Amniotic stem cell (primary cell): ENCODE results near the gene SH3GL2.
A peak's percentile ranks its signal among the peaks of the same experiment; 100 is the strongest.

Experiments
- DNase-seq: peaks from one replicate; lab custom pipeline; 2025; lab: John Stamatoyannopoulos, UW

SH3GL2 gene

DNA sequence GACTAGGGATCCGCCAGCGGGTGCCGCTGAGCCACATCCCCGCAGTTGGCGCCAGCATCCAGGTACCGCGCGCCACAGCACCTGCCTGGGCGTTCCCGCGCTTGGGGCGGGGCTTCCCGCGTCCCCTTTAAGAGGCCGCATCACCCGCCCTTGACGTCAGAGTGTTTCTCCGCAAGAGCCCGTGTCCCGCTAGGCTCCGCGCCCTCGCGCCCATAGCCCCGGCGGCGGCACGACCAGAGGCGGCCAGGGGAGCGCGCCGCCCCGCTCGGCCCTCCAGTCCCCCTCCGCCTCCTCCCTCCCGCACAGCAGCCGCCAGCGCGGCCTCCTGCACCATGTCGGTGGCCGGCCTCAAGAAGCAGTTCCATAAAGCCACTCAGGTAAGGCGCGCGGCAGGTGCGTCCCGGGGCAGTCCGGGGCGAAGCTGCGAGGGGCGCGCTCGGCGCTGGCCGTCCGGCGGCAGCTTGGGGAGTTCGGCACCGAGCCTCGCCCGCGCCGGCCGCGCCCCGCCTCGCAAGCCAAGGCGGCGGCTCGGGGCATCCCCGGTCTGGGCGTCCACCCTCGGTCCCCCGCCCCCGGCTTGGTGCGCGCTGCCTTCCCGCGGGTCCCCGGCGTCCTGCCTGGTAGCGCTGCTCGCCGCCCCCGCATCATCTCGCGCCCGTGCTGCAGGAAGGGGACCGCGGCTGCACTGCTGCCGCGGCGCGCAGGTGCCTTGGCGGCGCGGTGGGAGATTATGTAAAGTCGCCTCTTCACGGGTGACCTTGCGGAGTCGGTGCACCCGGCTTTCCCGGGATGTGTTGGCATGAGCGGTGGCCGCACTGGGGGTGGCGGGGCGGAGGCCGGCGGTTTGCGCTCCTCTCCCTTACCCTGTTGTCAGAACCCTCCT lies at the start of gene SH3GL2:
TSS of gene SH3GL2 (plus strand) at position 156 of the 883 bp plus-strand sequence.
- no peak for DNase-seq

GRCh38 chr9:17531642-17532254 lies 47.1 kb upstream of the SH3GL2 start:
- peak; percentile 39 for DNase-seq

DNA sequence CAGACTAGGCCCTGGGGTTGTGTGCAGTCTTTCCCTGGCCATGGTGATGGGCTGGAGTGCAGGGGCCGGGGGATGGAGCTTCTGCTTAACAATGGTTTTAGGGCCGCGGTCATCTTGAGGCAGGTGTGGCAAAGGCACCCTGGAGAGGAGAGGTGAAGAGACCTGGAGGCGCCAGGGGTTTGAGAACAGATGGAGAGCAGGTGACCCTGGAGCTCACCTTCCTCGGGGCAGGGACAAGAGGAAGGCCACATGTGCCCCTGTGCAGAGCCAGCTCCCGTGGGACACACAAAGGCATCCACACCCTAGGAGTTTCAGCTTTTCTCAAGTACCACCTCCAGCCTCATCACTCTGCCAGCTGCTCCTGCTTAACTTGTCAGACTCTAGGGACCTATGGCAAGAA lies 46.4 kb upstream of the SH3GL2 start:
- no peak for DNase-seq

DNA sequence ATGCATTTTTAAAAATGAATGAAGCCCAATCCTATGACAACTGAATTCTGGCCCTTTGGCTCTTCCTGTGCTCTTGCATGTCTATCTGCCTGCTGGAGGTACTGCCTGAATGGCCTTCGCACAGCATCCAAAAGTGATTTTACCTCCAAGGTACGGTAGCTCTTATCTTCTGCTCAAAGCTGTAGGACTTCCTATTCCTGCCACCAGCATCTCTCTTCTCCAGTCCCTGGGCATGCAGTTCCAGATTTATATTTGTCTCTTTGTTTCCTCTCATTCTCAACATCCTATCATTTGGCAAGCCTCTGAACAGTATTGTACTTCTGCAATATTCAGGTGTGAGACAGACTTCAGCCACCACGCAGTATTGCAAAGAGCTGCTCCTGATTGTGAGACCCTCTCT lies 43.7 kb upstream of the SH3GL2 start:
- no peak for DNase-seq

GRCh38 chr9:17536027-17536426 lies 42.8 kb upstream of the SH3GL2 start:
- no peak for DNase-seq

- no peak for DNase-seq
These were observed 27.8 kb upstream of the SH3GL2 start for GRCh38 chr9:17551023-17551422.

DNA sequence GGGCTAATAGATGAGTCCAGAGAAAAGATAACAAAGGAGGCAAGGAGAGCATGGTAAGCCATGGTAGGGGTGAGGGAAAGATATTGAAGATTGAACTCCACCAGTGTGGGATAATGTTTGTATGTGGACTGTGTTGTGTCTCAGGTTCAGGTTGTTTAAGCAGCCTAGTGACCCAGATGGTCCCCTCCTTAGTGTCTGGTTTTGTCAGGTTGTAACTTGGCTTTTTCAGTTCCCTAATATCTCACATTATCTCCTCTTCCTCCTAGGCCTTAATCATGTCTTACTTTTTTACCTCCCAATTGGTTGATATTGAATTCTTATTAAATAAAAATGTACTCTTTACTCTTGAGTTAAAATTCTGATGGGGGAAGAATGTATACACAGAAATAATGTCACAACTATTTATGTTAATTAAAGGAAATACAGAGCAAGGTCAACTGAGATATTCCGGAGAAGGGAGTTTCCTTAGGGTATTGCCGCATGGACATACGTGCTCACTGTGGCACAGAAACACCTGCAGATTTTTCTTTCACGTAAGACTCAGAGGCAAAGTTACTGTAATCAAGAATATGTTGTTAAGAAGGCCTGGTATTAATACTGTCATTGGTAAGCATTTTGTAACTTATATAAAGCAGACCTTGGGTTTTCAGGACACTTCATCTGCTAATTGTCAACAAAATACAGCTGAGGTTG lies 23.4 kb upstream of the SH3GL2 start:
- DNase-seq = no peak

DNA sequence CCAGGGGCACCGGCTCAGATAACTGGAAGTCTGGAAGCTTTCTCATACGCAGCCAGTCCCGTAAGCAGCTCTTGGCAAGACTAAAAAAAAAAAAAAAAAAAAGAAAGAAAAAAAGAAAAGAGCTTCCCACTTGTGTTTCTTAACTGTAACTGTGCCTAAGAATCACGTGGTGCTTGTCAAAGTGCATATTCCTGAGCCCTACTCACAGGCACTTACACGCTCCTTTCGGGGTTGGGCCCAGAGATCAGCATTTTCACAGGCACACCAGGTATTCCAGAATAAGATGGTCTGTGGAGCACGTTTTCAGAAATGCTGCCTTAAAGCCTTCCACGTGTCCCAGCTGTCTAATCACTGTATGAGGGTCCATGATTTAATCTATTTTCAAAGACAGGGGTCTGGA lies 22.6 kb upstream of the SH3GL2 start:
- DNase-seq = no peak

DNA sequence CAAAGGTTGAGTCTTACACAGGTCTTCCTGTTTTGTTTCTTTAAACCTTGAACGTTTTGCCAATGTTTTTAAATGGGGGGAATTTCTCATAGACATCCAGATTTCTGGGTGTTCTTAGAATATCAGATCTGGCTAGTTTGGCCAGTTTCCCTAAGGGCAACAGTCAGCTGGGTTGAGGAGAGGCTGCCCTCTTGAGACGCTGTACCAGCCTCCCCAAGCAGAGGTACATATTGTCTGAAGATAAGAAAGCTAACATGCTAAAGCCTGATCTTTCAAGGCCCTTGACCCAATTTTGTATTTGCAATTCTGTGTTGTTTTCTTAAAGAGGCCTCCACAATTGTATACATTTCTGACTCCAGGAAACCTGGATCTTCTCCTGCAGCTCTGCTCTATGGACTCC lies 21.9 kb upstream of the SH3GL2 start:
- no peak for DNase-seq

GRCh38 chr9:17571825-17572224 lies 7.0 kb upstream of the SH3GL2 start:
- DNase-seq = no peak

DNA sequence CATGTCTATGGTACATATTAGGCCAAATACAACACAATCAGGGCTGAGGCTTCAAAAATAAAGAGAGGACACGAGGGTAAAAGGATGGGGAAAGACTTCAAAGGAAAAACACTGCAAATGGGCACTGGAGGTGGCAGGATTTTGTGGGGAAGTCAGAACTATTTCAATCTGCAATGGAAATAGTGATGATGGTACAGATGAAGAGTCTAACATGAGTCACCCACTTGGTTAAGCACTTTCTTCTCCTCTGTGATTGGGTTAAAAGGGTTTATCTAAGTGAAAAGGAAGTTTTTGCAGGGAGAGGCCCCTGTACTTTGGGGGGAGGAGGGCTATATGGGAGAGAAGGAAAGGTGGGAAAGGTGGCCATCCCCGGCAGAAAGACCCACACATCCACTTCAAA lies 4.5 kb upstream of the SH3GL2 start:
- no peak for DNase-seq

GRCh38 chr9:17578577-17578910 lies 322 bp upstream of the SH3GL2 start:
- DNase-seq = no peak

GRCh38 chr9:17580119-17580518 lies 1.3 kb downstream of the SH3GL2 start:
- DNase-seq = no peak

- DNase-seq = no peak
These were observed 8.2 kb downstream of the SH3GL2 start for GRCh38 chr9:17587113-17587512.

- DNase-seq = no peak
These were observed 9.5 kb downstream of the SH3GL2 start for GRCh38 chr9:17588395-17588794.

- no peak for DNase-seq
These were observed 10.1 kb downstream of the SH3GL2 start for GRCh38 chr9:17588941-17589340.

GRCh38 chr9:17589771-17590170 lies 10.9 kb downstream of the SH3GL2 start:
- DNase-seq = no peak

- no peak for DNase-seq
These were observed 16.1 kb downstream of the SH3GL2 start for GRCh38 chr9:17594961-17595360.

DNA sequence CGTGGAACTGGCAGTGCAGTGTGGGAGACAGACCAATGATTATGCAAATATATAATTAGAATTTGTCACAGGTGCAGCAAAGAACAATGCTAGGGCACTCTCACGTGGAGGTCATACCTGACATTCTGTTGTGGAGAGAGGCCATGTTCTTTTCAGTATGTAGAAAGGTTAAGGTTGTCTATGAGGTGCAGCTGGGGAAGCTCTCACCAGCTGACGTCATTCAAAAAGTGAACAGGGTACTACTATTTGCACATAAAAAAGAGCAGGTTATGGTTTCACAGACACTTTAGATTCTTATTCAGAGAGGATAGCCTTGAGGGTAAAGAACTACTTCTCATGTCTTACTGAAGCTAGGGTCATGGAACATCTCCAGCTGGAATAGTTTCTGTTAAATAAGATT lies 19.1 kb downstream of the SH3GL2 start:
- no peak for DNase-seq

- DNase-seq = no peak
These were observed 22.2 kb downstream of the SH3GL2 start for GRCh38 chr9:17600962-17601593.

- no peak for DNase-seq
These were observed 25.7 kb downstream of the SH3GL2 start for GRCh38 chr9:17604556-17604955.

DNA sequence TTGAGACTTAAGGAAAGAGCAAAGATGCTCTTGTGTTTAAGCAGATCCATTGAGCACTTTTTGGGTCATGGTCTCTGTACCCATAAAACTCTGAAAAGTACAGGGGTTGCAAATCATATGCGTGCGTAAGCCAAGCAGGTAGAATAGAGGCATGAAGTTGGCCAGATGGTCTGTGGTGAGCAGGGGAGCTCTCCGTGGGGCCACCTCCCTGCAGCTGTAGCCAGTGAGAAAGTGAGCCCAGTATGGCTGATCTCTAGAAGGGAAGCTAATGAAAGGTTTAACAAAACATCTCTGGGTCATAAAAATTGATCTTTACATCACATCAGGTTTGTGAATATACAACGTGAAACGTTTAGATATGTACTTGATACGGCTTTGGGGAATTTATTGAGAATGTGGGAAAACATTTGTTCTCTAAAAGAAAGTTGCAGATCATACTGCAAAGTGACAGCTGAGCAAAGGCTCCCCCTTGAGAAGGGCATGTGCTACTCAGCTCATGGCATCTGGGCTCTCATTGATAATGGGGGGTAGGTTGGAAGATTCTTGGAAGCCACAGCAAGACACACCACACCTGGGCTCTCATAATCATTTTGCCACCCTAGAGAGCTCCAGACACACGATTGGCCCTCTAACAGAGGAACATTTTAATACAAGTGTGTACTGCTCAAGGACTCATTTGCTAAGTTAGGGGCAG lies 30.6 kb downstream of the SH3GL2 start:
- DNase-seq = no peak
